ENCODE data around the gene RNU5B-1.

RNU5B-1 gene

GRCh38 chr15:65302061-65302460 is 2.4 kb upstream of the RNU5B-1 start:
- TF ChIP-seq CTCF (IDR thresholded peaks at IDR 0.05; ENCODE audit: low read depth, low read length) = no peak
- no peak for DNase-seq (ENCODE audit: low read depth, low spot score)
- in situ Hi-C loops (cut with HindIII; ENCODE audit: low sequenced_read_pairs) = no loop called here
- H3K4me3 ChIP-seq (ENCODE audit: low read depth, low read length) = no peak overlapping the region

GRCh38 chr15:65303687-65304380 is 643 bp upstream of the RNU5B-1 start:
- peak; percentile 56 for DNase-seq (ENCODE audit: low read depth, low spot score)
- in situ Hi-C loops (cut with HindIII; ENCODE audit: low sequenced_read_pairs) = no loop called here

GRCh38 chr15:65305150-65305758 is 777 bp downstream of the RNU5B-1 start:
- no peak for TF ChIP-seq CTCF (IDR thresholded peaks at IDR 0.05; ENCODE audit: low read depth, low read length)
- H3K4me3 ChIP-seq (ENCODE audit: low read depth, low read length) = no peak overlapping the region
- no peak for DNase-seq (ENCODE audit: low read depth, low spot score)
- in situ Hi-C loops (cut with HindIII; ENCODE audit: low sequenced_read_pairs) = no loop called here

More at GRCh38 chr15:65303687-65304380, 643 bp upstream of the RNU5B-1 start:
- peak overlapping the region; percentile 42 for H3K4me3 ChIP-seq (ENCODE audit: low read depth, low read length)
- no peak for TF ChIP-seq CTCF (IDR thresholded peaks at IDR 0.05; ENCODE audit: low read depth, low read length)

GRCh38 chr15:65305776-65306175 is 1.3 kb downstream of the RNU5B-1 start:
- H3K4me3 ChIP-seq (ENCODE audit: low read depth, low read length) = no peak overlapping the region
- no peak for DNase-seq (ENCODE audit: low read depth, low spot score)
- no peak for TF ChIP-seq CTCF (IDR thresholded peaks at IDR 0.05; ENCODE audit: low read depth, low read length)
- in situ Hi-C loops (cut with HindIII; ENCODE audit: low sequenced_read_pairs) = no loop called here

- no peak overlapping the region for H3K4me3 ChIP-seq (ENCODE audit: low read depth, low read length)
These were observed 2.1 kb downstream of the RNU5B-1 start for GRCh38 chr15:65306551-65306950.

GRCh38 chr15:65307978-65308377 is 3.5 kb downstream of the RNU5B-1 start:
- H3K4me3 ChIP-seq (ENCODE audit: low read depth, low read length) = no peak overlapping the region
- in situ Hi-C loops (cut with HindIII; ENCODE audit: low sequenced_read_pairs) = no loop called here
- TF ChIP-seq CTCF (IDR thresholded peaks at IDR 0.05; ENCODE audit: low read depth, low read length) = no peak
- DNase-seq (ENCODE audit: low read depth, low spot score) = no peak

More at GRCh38 chr15:65306551-65306950, 2.1 kb downstream of the RNU5B-1 start:
- TF ChIP-seq CTCF (IDR thresholded peaks at IDR 0.05; ENCODE audit: low read depth, low read length) = no peak
- no peak for DNase-seq (ENCODE audit: low read depth, low spot score)
- in situ Hi-C loops (cut with HindIII; ENCODE audit: low sequenced_read_pairs) = no loop called here

All from astrocyte of the spinal cord (primary cell).